Embryonic facial prominence (tissue), 1 donor: Measurements from ENCODE around the gene PLAC8L1.

Experiments
- DNase-seq: peaks from one replicate; pipeline ENCODE4 v3.0.0-alpha.2; 2016; ENCODE audit errors: extremely low spot score

Gene PLAC8L1

DNA sequence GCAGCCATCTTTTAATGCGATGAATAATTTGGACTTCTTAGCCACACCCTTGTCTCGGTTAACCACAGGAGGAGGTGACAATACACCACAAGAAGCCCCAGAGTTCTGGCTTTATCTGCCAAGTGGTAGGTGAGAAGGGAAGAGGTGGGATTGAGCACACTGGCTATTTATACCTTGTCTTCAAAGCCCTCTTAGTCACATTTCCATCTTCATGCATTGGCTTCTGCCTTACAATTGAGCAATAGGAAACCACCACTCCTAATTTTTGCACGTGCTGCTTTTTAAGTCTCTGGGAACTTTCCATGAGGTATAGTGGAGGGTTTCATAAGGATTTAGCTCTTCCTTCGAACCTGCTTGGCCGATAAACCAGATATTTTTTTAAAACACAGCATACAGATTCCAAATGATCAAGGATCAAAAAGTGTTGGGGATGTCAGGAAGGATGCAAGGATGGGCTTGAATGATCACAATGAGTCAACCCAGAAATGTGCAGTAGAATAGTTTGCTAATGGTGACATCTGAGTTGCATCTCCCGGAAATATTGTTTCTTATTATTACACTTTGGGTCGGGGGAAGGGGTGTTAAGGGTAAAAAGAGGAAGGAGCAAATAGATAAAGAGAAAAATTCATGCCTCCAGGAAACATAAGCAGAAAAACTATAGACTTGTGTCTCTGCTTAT, 25.5 kb downstream of the PLAC8L1 start:
- DNase-seq: no peak

DNA sequence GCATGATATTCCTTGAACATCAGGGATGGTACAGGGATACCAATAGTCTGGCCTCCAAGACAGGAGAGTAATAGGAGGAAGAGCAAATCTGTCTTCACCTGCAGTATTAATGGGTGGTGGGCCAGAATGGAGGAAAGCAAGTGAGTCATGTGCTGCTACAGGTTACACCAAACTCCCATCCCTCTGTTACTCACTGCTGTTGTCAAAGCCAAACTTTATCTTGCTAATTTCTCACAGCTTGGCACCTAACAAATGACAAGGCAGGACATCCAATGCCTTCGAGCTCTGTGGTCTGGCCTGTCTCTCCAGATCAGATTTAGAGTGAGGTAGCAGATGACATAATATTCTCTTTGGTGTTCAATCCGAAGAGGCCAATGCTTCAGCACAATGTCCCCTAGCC, 26.8 kb downstream of the PLAC8L1 start:
- no peak for DNase-seq

DNA sequence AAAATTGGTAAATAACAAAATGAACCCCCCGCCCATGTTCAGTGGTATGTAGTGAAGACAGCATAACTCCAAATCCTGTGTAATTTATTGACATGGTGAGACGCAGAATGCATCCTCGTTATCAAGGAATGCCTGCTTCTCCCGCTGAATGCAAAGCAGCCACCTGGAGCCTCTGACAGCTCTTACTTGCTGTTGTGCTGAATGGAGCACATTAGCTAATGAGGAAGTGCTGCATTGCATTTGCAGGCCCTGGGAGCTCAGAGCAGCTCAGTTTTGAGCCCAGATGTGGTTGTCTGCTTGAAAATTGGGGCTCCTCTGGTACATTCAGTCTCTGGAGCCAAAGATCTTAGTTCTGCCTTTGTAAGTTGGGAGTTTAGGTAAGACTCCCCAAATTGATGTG, 28.9 kb downstream of the PLAC8L1 start:
- no peak for DNase-seq

DNA sequence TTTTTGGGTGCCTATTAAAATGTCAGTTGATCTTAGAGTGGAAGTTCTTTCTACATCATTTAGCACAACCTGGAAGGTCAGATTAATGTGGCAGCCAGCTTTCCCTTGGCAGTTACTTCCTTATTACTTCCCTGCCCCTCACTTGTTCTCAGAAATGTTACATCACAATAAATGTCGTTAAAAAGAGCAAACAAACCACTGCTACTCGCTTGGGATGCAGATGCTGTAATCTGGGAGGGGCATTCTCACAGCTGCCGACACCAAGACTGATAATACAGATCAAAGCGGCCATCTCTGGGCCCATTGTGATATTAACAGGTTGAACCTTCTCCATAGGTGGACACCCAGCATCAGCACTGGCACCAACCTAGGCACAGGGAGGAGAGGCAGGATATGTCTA, 29.3 kb downstream of the PLAC8L1 start:
- DNase-seq: no peak

DNA sequence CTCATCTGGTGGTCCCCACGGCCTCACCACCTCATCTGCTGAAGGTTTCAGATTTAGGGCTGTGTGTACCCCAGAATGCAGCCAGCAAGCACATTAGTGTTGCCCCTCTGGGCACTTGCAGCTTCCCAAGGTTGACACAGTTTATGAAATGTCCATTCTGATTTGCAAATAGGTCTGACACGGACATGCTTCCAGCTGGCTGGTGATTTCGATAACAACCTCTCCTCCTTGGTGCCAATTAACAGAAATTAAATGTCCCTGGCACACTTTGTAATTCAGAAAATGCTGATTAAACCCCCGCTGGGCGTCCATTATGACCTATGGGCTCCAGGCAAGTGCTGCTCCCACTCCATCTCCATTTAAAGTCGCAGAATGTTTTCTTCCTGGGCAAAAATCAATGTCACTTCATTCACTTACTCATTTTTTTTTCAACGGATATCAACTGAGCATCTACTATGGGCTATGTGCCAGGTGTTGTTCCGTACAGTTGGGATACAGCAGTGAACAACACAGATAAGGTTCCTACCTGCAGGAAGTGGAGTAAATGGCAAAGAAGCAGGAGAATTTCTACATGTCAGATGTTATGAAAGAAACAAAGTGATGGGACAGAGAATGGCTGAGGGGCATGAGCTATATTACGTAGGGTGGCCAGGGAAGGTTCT, 32.0 kb downstream of the PLAC8L1 start:
- DNase-seq: no peak

DNA sequence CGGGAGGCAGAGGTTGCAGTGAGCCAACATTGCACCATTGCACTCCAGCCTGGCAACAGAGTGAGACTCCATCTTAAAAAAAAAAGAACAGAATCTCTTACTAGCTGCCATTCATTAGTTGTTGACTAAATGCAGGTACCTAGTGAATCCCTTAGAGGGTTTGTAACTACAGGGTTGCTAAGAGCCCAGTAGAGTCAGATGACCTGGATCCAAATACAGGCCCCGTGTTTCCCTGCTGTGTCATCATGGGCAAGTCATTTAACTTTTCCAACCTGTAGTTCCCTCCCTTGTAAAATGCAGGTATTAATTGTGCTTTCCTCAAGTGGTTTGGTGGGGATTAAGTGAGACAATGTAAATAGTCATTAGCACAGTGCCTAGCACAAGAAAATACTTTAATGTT, 32.8 kb downstream of the PLAC8L1 start:
- DNase-seq: no peak

DNA sequence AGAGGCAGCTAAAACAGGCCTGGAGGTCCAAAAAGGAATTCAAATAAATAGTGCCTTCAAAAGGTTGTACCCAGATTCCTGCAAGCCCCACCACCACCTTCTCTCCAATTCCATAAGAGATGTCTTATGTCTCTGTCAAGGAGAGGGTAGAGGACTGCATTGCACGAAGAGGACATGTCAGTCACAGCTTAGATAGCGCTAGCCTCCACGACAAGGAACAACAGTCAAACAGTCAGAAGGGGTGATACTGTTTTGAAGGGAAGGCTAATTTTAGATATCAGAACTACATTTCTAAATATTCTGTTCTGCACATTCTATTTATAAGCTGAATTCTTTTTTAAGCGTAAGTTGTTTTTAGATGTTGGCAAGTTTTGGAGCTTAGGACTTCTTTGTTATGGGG, 34.2 kb downstream of the PLAC8L1 start:
- DNase-seq: no peak

DNA sequence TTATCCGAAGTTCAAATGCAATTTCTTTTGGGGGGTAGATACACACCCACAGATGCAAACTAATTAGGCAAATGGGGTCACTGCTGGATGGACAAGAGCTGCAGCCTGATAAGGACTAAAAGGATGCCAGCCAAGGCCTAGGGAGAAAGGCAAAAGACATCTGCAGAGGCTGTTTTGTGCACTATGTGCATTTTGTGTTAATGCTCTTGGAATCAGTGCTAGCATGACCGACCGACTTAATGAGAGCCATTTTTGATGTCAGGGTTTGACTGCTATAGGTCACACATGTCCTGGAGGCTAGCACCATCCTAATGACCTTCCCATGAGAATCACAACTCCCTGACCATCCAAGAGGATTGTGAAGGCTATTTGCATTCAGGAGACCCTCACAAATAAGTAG, 34.6 kb downstream of the PLAC8L1 start:
- DNase-seq: no peak

DNA sequence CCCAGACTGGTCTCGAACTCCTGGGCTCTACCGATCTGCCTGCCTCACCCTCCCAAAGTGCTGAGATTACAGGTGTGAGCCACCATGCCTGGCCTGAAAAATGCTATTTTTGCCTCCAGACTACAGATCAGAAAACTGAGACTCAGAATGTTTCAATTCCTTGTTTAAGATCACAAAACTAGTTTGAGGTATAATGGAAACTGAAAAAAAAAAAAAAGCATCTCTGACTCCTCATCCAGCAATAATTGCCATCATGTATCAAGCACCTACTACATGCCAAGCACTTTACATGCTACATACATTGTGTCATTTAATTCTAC, 35.6 kb downstream of the PLAC8L1 start:
- DNase-seq: no peak

DNA sequence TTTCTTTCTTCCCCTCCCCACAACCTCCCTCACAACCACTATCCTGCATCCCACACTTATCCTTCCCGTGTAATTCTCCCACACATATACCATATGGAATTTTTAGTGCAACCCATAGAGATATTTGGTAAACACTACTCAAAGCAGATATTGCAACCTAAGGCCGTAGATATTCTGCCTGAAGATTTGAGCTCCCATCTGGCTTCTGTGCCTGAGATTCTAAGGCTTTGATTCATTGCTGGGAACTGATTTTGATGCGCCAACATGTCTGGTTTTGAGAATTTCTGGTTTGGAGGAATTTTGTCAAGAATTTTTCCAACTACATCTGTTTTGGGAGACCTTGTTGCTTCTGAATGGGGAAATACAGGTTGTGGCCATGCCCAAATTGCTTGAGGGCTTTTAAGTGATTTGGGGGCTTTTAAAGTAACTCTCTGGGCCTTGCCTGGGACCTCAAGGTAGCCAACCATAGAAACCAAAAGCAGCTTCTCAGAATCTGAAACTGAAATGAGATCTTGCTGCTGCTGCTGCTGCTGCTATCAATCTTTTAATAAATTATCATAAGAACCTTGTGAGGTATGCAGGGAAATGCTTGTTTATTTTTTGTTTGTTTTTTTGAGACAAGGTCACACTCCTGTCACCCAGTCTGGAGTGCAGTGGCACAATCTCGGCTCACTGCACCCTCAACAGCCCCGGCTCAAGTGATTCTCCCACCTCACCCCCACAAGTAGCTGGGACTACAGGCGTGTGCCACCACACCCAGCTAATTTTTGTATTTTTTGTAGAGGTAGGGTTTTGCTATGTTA, 36.2 kb downstream of the PLAC8L1 start:
- DNase-seq: no peak

DNA sequence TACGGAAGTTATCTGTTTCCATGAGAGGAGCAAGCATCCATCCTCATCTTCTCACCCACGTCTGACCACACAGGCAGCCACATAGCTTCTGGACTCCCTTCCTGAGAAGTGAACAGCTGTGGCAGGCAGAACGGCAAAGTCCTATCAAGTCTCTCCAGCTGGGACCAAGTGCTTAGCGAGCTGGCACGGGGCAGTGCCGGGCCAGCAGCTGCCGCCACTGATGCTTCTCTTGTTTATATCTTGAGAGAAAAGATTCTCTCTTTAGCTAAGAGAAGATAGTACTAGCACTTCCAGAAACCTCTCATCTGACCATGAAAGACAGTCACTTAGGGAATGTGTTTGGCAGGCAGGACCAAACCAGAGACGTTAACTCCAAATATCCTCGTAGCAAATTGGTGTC, 37.2 kb downstream of the PLAC8L1 start:
- no peak for DNase-seq

DNA sequence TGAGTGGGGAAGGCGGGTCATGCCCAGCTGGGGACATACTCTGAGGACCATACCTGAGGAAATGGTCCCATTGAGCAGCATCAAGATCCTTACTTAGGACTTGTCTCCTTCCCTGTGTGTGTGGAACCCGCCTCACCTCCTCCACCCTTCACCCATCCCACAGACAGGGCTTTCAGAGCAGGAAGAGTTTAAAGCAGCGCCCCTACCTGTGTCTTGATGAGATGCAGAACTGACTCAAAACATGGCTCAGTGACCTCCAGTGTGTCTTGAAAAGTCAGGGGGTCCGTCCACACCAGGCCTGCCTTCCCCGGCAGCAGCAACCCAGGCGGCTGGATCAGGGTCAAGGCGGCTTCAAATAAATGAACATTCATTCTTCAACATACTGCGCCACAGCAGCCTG, 38.4 kb downstream of the PLAC8L1 start:
- DNase-seq: no peak

DNA sequence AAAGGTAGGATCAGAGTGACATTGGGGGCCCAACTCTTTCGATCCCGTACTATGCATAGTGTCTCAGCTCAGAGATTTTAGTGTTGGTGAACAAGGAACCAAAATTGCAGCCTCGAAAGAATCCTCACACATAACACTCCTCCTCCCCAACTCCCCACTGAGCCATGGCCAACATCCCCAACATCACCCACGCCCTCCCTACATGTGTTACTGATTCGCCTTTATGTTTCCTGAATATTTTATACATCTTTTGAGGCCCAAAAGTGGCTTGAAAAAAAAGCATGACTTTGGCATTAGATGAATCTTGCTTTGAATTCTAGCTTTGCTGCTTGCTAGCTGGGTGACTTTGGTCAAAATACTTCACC, 45.2 kb downstream of the PLAC8L1 start:
- DNase-seq: no peak

DNA sequence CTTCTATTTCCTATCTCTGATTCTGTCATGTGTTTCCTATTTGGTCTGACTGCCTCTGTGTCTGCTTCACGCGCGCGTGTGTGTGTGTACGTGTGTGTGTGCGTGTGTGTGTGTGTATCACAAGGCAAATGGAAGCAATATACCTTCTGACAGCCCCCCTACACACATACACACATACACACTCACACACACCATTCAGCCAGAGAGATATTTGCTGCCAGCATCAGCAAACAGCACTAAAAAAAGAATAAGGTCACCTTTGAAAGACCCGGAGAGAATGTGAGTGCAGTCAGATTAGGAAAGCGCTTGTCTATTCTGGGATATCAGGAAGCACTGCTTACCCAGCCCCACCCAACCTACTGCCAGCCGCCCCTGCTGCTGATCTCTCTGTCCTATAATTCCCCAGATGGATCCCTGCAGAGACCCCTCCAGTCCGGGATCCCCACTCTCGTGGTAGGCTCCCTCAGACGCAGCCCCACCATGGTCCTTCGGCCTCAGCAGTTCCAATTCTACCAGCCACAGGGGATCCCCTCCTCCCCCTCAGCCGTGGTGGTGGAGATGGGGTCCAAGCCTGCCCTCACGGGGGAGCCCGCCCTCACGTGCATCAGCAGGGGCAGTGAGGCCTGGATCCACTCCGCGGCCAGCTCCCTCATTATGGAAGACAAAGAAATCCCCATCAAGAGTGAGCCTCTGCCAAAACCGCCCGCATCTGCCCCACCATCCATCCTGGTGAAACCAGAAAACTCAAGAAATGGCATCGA, 45.7 kb downstream of the PLAC8L1 start:
- no peak for DNase-seq

DNA sequence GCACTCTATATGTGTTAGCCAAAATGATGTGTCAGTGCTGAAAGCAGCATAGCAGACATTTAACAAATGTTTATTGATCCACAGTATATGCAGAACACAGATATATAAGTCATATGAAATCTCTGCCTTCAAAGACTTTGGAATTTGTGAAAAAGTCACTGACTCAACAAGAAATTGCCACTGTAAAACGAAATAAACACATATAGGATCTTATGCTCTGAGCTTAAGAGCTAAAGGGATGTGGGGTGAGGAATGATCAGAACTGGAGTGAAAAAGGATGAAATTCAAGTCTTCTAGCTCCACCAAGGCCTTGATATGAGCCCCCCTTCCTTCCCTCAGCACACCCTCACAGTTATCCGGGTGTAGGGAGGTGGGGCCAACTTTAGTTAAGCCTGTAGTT, 49.9 kb downstream of the PLAC8L1 start:
- DNase-seq: no peak

DNA sequence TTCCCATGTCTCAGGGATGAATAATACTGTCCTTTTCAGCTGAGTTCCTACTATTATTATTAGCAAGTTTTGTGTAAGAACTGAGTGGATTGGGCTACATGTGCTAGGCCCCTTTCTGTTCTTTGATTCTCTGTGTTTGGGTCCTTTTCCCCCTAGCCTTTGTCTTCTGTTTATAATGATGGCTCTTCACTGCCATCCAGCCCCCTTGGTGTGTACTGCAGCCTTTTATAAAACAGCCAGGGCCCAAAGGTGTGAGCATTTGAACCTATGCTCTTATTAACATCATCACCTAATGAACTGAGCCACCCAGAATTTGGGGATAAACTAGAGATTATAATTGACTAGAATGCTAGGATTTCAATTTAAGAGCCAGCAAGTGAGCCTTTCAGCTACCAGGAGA, 52.6 kb downstream of the PLAC8L1 start:
- no peak for DNase-seq

DNA sequence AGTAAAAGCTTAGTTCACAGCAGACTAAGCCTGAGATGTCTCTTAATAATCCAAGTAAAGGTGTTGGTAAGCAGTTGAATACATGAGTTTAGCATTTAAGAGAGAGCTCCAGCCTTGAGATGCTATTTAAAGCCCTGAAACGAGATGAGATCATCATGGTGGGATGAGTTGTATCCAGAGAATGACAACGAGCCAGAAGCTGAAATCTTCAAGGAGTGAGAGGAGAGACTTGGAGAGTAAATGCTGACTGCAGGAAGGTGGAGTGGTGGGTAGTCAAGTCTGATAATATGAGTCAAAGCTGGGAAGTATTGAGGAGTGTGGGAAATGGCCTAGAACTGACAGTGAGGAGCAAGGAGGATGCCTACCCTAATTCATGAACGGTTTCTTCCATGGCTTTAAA, 53.7 kb downstream of the PLAC8L1 start:
- no peak for DNase-seq

DNA sequence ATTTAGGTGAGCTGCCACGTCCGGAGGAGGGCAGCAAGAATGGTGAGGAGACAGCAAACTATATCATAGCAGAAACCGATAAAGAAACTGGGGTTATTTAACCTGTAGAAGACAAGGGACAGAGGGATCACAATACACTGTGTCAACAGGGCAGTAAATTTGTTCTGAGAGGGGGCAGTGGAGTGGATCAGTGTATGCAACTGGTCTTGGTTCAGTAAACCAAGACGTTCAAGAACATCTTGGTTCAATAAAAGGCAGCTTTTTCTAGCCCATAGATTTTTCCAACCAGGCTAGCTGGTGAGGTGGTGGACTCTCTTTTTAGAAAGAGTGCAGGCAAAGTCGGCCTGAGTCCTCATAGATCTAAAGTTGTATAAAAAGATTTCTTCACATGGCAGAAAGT, 55.3 kb downstream of the PLAC8L1 start:
- no peak for DNase-seq

DNA sequence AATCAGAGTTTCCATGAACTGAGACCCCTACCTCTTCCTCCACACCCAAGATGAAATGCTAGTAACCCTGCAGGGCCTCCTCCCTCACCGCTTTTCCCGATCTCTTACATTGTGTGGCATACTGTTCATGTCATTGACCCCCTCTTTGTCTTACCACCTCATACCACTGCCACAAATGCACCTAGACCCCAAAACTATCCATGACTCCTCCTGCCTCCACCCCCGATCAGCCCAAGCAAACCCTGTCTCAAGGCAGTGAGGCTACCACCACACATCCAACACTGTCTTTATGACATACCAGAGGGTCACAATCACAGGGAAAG, 55.7 kb downstream of the PLAC8L1 start:
- no peak for DNase-seq

DNA sequence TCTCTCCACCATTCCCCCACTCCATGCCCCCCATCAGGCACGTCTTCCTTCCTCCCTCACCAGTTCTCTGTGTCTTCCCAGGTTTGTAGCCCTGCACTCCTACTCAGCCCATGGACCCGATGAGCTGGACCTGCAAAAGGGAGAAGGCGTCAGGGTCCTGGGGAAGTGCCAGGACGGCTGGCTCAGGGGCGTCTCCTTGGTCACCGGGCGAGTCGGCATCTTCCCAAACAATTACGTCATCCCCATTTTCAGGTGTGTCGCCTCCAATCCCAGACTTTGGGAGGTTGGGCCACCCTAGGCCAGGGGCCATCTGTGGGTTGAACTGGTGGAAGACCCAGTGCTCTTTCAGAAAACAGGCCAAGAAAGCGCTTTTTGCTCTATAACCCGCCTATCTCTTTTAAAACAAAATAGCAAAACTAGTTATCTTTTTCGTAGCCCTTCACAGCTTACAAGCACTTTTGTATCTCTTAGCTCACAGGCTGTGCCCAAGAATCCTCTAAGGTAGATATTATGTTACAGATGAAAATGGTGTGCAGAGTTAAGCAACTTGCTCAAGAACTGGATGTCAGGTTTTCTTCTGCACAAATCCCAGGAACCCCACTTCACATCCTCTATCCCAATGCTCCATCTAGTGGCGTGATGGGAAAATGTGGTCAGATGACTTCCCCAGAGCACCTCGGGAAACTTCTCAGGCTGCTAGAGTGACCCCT, 56.2 kb downstream of the PLAC8L1 start:
- DNase-seq: peak; percentile 58

DNA sequence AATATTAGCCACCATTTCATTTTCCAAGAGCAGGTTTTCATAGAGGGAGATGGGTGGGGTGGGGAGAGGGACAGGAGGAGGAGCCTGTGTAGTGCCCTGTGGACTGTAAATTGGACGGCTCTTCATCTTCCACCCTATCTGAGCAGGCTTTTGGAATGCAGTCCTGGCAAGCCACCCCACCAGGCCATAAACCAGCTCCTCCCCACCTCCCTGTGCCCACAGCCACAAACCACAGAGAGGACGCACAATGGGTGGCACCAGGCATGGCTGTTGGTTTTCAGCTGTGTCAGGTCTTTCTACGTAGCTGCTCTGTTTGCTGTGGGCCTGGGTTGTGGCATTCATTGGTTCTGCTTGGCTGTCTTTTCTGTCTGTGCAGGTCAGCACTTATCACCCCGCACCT, 58.0 kb downstream of the PLAC8L1 start:
- DNase-seq: no peak

DNA sequence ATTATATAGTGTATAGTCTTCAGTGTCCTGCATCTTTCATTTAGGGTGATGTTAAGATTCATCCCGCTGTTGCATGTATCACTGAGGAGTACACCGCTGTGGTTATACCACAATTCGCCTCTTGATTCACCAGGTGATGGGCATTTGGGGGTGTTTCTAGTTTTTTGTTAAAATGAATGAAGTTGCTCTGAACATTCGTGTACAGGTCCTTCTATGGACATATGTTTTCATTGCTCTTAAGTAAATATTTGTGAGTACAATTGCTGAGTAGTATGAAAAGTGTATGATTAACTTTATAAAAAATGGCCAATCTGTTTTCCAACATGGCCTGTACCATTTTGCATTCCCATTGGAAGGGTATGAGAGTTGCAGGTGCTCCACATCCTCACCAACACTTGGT, 61.7 kb downstream of the PLAC8L1 start:
- DNase-seq: no peak
